ENCODE data around the gene SGSM2.

Gene SGSM2

GRCh38 chr17:2384439-2385127, 47.3 kb downstream of the SGSM2 start:
- no peak for TF ChIP-seq EZH2 (optimal IDR thresholded peaks at IDR 0.05; ENCODE audit: low read depth, low read length)
- no peak for TF ChIP-seq CTCF (IDR thresholded peaks at IDR 0.05; ENCODE audit: low read length)
- TF ChIP-seq EZH2phosphoT487 (IDR thresholded peaks at IDR 0.05; ENCODE audit: low read length), result no peak
- H4K20me1 ChIP-seq (ENCODE audit: insufficient read depth, low read length), result no peaks in the 10 kb centered on the region
- peaks cover 9% of the 10 kb centered on the region; the same call in 1 of the 2 replicates for H3K79me2 ChIP-seq (ENCODE audit: low read length)
- no peak overlapping the region for H3K4me3 ChIP-seq (ENCODE audit: low read length)
- no peaks in the 10 kb centered on the region for H3K36me3 ChIP-seq (replicated peaks; ENCODE audit: insufficient read depth, low read length)
- no peak for DNase-seq
- H3K9me2 ChIP-seq (replicated peaks; ENCODE audit: insufficient read depth, low read length), result no peaks in the 10 kb centered on the region
- no peak overlapping the region for H2AFZ ChIP-seq (ENCODE audit: low read length)
- H3K9me3 ChIP-seq (replicated peaks; ENCODE audit: insufficient read depth, low read length), result no peaks in the 10 kb centered on the region
- H3K4me2 ChIP-seq (ENCODE audit: low read depth, low read length), result no peak overlapping the region
- H3F3A ChIP-seq (ENCODE audit: insufficient read depth, low read length), result 0 out of 2 replicates have a peak, but pooled peaks cover 9% of the 10 kb centered on the region
- no peaks in the 10 kb centered on the region for H3K4me1 ChIP-seq (ENCODE audit: low read length)
- H3K27ac ChIP-seq (ENCODE audit: low read length), result no peak overlapping the region
- no peaks in the 10 kb centered on the region for H3K27me3 ChIP-seq (replicated peaks; ENCODE audit: insufficient read depth, low read length)
- no peak overlapping the region for H3K9ac ChIP-seq (ENCODE audit: low read length)

GRCh38 chr17:2385240-2386210, 48.2 kb downstream of the SGSM2 start:
- H3K9me2 ChIP-seq (replicated peaks; ENCODE audit: insufficient read depth, low read length), result no peaks in the 10 kb centered on the region
- no peak overlapping the region for H3K9ac ChIP-seq (ENCODE audit: low read length)
- 0 out of 2 replicates have a peak, but pooled peaks cover 9% of the 10 kb centered on the region for H3F3A ChIP-seq (ENCODE audit: insufficient read depth, low read length)
- no peak overlapping the region for H3K4me3 ChIP-seq (ENCODE audit: low read length)
- no peak overlapping the region for H3K4me2 ChIP-seq (ENCODE audit: low read depth, low read length)
- no peaks in the 10 kb centered on the region for H3K9me3 ChIP-seq (replicated peaks; ENCODE audit: insufficient read depth, low read length)
- peaks cover 19% of the 10 kb centered on the region for H3K79me2 ChIP-seq (ENCODE audit: low read length)
- H2AFZ ChIP-seq (ENCODE audit: low read length), result no peak overlapping the region
- DNase-seq, result no peak
- no peaks in the 10 kb centered on the region for H3K36me3 ChIP-seq (replicated peaks; ENCODE audit: insufficient read depth, low read length)
- TF ChIP-seq CTCF (IDR thresholded peaks at IDR 0.05; ENCODE audit: low read length) (no peak), EZH2phosphoT487 (IDR thresholded peaks at IDR 0.05; ENCODE audit: low read length) (no peak), EZH2 (optimal IDR thresholded peaks at IDR 0.05; ENCODE audit: low read depth, low read length) (no peak)
- H3K27me3 ChIP-seq (replicated peaks; ENCODE audit: insufficient read depth, low read length), result no peaks in the 10 kb centered on the region
- H3K27ac ChIP-seq (ENCODE audit: low read length), result no peak overlapping the region
- no peaks in the 10 kb centered on the region for H4K20me1 ChIP-seq (ENCODE audit: insufficient read depth, low read length)
- H3K4me1 ChIP-seq (ENCODE audit: low read length), result no peaks in the 10 kb centered on the region

- Histone ChIP-seq H3F3A (ENCODE audit: insufficient read depth, low read length) (0 out of 2 replicates have a peak, but pooled peaks cover 11% of the 10 kb centered on the region), H3K4me3 (ENCODE audit: low read length) (no peak overlapping the region), H3K4me1 (ENCODE audit: low read length) (0 out of 2 replicates have a peak, but pooled peaks cover 5% of the 10 kb centered on the region), H3K9ac (ENCODE audit: low read length) (no peak overlapping the region), H4K20me1 (ENCODE audit: insufficient read depth, low read length) (no peaks in the 10 kb centered on the region), H3K27ac (ENCODE audit: low read length) (no peak overlapping the region), H3K27me3 (replicated peaks; ENCODE audit: insufficient read depth, low read length) (no peaks in the 10 kb centered on the region), H3K4me2 (ENCODE audit: low read depth, low read length) (no peak overlapping the region), H3K9me2 (replicated peaks; ENCODE audit: insufficient read depth, low read length) (no peaks in the 10 kb centered on the region), H3K79me2 (ENCODE audit: low read length) (peaks cover 29% of the 10 kb centered on the region), H2AFZ (ENCODE audit: low read length) (no peak overlapping the region), H3K9me3 (replicated peaks; ENCODE audit: insufficient read depth, low read length) (no peaks in the 10 kb centered on the region), H3K36me3 (replicated peaks; ENCODE audit: insufficient read depth, low read length) (no peaks in the 10 kb centered on the region)
- DNase-seq, result no peak
- no peak for TF ChIP-seq CTCF (IDR thresholded peaks at IDR 0.05; ENCODE audit: low read length)
- TF ChIP-seq EZH2phosphoT487 (IDR thresholded peaks at IDR 0.05; ENCODE audit: low read length), result no peak
- no peak for TF ChIP-seq EZH2 (optimal IDR thresholded peaks at IDR 0.05; ENCODE audit: low read depth, low read length)
These were observed 49.2 kb downstream of the SGSM2 start for GRCh38 chr17:2386400-2387085.
